Measurements from ENCODE around the gene TMEM33.

TMEM33 gene

GRCh38 chr4:41939016-41939626 is 3.9 kb downstream of the TMEM33 start:
- no peak for DNase-seq (ENCODE audit: low read depth)

GRCh38 chr4:41940834-41941233 is 5.6 kb downstream of the TMEM33 start:
- no peak for DNase-seq (ENCODE audit: low read depth)

GRCh38 chr4:41943506-41943905 is 8.3 kb downstream of the TMEM33 start:
- no peak for DNase-seq (ENCODE audit: low read depth)

GRCh38 chr4:41944089-41944488 is 8.9 kb downstream of the TMEM33 start:
- DNase-seq (ENCODE audit: low read depth): no peak

- DNase-seq (ENCODE audit: low read depth): no peak
These were observed 14.3 kb downstream of the TMEM33 start for GRCh38 chr4:41949531-41949930.

GRCh38 chr4:41957634-41958033 is 22.4 kb downstream of the TMEM33 start:
- no peak for DNase-seq (ENCODE audit: low read depth)

GRCh38 chr4:41963105-41963504 is 27.9 kb downstream of the TMEM33 start:
- no peak for DNase-seq (ENCODE audit: low read depth)

GRCh38 chr4:41964401-41964800 is 29.2 kb downstream of the TMEM33 start:
- no peak for DNase-seq (ENCODE audit: low read depth)

- no peak for DNase-seq (ENCODE audit: low read depth)
These were observed 32.2 kb downstream of the TMEM33 start for GRCh38 chr4:41967392-41967791.

- DNase-seq (ENCODE audit: low read depth): no peak
These were observed 34.4 kb downstream of the TMEM33 start for GRCh38 chr4:41969671-41970070.

GRCh38 chr4:41975341-41975740 is 40.1 kb downstream of the TMEM33 start:
- DNase-seq (ENCODE audit: low read depth): no peak

- DNase-seq (ENCODE audit: low read depth): no peak
These were observed 41.7 kb downstream of the TMEM33 start for GRCh38 chr4:41976775-41977516.

GRCh38 chr4:41977709-41978108 is 42.5 kb downstream of the TMEM33 start:
- no peak for DNase-seq (ENCODE audit: low read depth)

- DNase-seq (ENCODE audit: low read depth): no peak
These were observed 46.2 kb downstream of the TMEM33 start, which contains the start of gene DCAF4L1 for GRCh38 chr4:41981456-41981855. Gene DCAF4L1 (plus strand): TSS chr4:41981756. CDS start chr4:41981793, 37 bp downstream.

- no peak for DNase-seq (ENCODE audit: low read depth)
These were observed 47.5 kb downstream of the TMEM33 start for GRCh38 chr4:41982716-41983115.

GRCh38 chr4:41985151-41985550 is 49.9 kb downstream of the TMEM33 start:
- no peak for DNase-seq (ENCODE audit: low read depth)

GRCh38 chr4:41989994-41990364 is 54.8 kb downstream of the TMEM33 start:
- no peak for DNase-seq (ENCODE audit: low read depth)

GRCh38 chr4:41990365-41991111 is 55.3 kb downstream of the TMEM33 start, which contains the start of gene SLC30A9:
Gene SLC30A9 (plus strand): TSS chr4:41990530. CDS start chr4:41990652, 122 bp downstream.
- peak; percentile 93 for DNase-seq (ENCODE audit: low read depth)

GRCh38 chr4:41991916-41992767 is 56.9 kb downstream of the TMEM33 start:
- DNase-seq (ENCODE audit: low read depth): no peak

GRCh38 chr4:41992967-41993857 is 58.0 kb downstream of the TMEM33 start:
- DNase-seq (ENCODE audit: low read depth): no peak

- DNase-seq (ENCODE audit: low read depth): no peak
These were observed 59.3 kb downstream of the TMEM33 start for GRCh38 chr4:41994461-41994985.
